Thyroid gland (tissue), 4 donors: Measurements from ENCODE around the gene SEMA4D.

ENCODE experiments used
- POLR2A ChIP-seq, 2 donors: fragments of 450-650 bp; IDR thresholded peaks; one replicate each; pipeline ENCODE4 v1.6.1; 2017; ENCODE audit warnings: antibody characterized with exemption in 2 of 2, mild to moderate bottlenecking in 2 of 2, moderate library complexity in 1 of 2
- TF ChIP-seq, protein P1 (sequence below), 6 experiments: fragments of 200-600 bp in 3 of 6; fragments of 450-650 bp in 3 of 6; sonication (generic) in 3 of 6; IDR thresholded peaks; one replicate each; pipeline ENCODE4 v1.5.1; 2016 to 2019; ENCODE audit warnings: antibody characterized with exemption in 6 of 6, mild to moderate bottlenecking in 2 of 6, inconsistent platforms in 1 of 6, moderate library complexity in 1 of 6

- TF ChIP-seq, protein P1, sequence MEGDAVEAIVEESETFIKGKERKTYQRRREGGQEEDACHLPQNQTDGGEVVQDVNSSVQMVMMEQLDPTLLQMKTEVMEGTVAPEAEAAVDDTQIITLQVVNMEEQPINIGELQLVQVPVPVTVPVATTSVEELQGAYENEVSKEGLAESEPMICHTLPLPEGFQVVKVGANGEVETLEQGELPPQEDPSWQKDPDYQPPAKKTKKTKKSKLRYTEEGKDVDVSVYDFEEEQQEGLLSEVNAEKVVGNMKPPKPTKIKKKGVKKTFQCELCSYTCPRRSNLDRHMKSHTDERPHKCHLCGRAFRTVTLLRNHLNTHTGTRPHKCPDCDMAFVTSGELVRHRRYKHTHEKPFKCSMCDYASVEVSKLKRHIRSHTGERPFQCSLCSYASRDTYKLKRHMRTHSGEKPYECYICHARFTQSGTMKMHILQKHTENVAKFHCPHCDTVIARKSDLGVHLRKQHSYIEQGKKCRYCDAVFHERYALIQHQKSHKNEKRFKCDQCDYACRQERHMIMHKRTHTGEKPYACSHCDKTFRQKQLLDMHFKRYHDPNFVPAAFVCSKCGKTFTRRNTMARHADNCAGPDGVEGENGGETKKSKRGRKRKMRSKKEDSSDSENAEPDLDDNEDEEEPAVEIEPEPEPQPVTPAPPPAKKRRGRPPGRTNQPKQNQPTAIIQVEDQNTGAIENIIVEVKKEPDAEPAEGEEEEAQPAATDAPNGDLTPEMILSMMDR (IDR thresholded peaks at IDR 0.05), result no peak
- TF ChIP-seq POLR2A (IDR thresholded peaks at IDR 0.05), result no peak
Observed at GRCh38 chr9:89400403-89401116, 97.4 kb downstream of the SEMA4D start.
